ENCODE measurements around the gene SNAI3.

- TF ChIP-seq CTCF (IDR thresholded peaks at IDR 0.05; ENCODE audit: poor library complexity, severe bottlenecking) (no peak), EZH2 (IDR thresholded peaks at IDR 0.05; ENCODE audit: borderline replicate concordance, insufficient read depth, low read length, poor library complexity, severe bottlenecking) (no peak), RAD21 (conservative IDR thresholded peaks at IDR 0.05) (no peak), REST (IDR thresholded peaks at IDR 0.05; ENCODE audit: borderline replicate concordance) (no peak), EP300 (conservative IDR thresholded peaks at IDR 0.05; ENCODE audit: poor library complexity, severe bottlenecking) (no peak), POLR2AphosphoS5 (IDR thresholded peaks at IDR 0.05) (no peak), TAF1 (IDR thresholded peaks at IDR 0.05; ENCODE audit: low read depth) (no peak)
Observed at GRCh38 chr16:88636488-88637265, 49.6 kb downstream of the SNAI3 start.
